ENCODE results near the gene KPNA5. TPM values are rescaled to one million over a fixed set of nuclear protein-coding genes. Genes with fewer than 3 reads are reported as not detected.
A peak's percentile ranks its signal among the peaks of the same experiment; 100 is the strongest.

The KPNA5 gene
- total RNA-seq, 1 donor from 2014 or later: 21.9 TPM

GRCh38 chr6:116766506-116767176 is 85.6 kb downstream of the KPNA5 start:
- Mint-ChIP-seq H3K27ac (ENCODE audit: unreplicated experiment) (no peak overlapping the region), H3K27me3 (ENCODE audit: unreplicated experiment) (peaks cover 10% of the 10 kb centered on the region), H3K4me3 (ENCODE audit: unreplicated experiment) (peak overlapping the region; percentile 91), H3K36me3 (ENCODE audit: unreplicated experiment) (no peaks in the 10 kb centered on the region), H3K4me1 (ENCODE audit: low read depth, unreplicated experiment) (peaks cover 2% of the 10 kb centered on the region), H3K9me3 (ENCODE audit: unreplicated experiment) (peaks cover 5% of the 10 kb centered on the region)
- no peak for TF ChIP-seq CTCF (IDR thresholded peaks at IDR 0.05; ENCODE audit: partially characterized antibody, unreplicated experiment)
- no peak for DNase-seq

GRCh38 chr6:116767715-116768114 is 86.7 kb downstream of the KPNA5 start:
- DNase-seq: no peak
- Mint-ChIP-seq H3K27ac (ENCODE audit: unreplicated experiment) (no peak overlapping the region), H3K9me3 (ENCODE audit: unreplicated experiment) (peaks cover 5% of the 10 kb centered on the region), H3K36me3 (ENCODE audit: unreplicated experiment) (no peaks in the 10 kb centered on the region), H3K27me3 (ENCODE audit: unreplicated experiment) (peaks cover 10% of the 10 kb centered on the region), H3K4me3 (ENCODE audit: unreplicated experiment) (no peak overlapping the region), H3K4me1 (ENCODE audit: low read depth, unreplicated experiment) (peaks cover 2% of the 10 kb centered on the region)
- no peak for TF ChIP-seq CTCF (IDR thresholded peaks at IDR 0.05; ENCODE audit: partially characterized antibody, unreplicated experiment)

DNA sequence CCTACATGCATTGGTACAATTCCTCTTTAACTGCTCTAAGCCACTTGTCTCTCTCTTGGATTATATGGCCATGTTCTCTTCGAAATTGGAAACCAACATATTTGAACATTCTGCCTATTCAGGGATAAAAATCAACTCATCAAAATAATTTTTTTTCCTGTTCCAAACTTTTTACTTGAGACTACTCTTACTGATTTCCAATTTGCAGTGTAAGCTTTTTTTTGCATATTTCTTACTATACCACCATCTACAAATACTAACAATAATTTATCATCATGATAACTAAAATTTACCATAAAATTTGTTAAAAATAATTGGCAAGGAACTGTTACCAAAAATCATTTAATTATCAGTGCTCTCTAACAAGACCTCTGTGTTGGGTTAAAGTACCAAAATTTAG is 91.4 kb downstream of the KPNA5 start:
- Mint-ChIP-seq H3K27ac (ENCODE audit: unreplicated experiment) (no peak overlapping the region), H3K4me1 (ENCODE audit: low read depth, unreplicated experiment) (no peaks in the 10 kb centered on the region), H3K9me3 (ENCODE audit: unreplicated experiment) (peaks cover 3% of the 10 kb centered on the region)

GRCh38 chr6:116773886-116774285 is 92.9 kb downstream of the KPNA5 start:
- no peak for TF ChIP-seq CTCF (IDR thresholded peaks at IDR 0.05; ENCODE audit: partially characterized antibody, unreplicated experiment)
- Mint-ChIP-seq H3K4me3 (ENCODE audit: unreplicated experiment) (no peak overlapping the region), H3K27me3 (ENCODE audit: unreplicated experiment) (no peaks in the 10 kb centered on the region), H3K27ac (ENCODE audit: unreplicated experiment) (no peak overlapping the region), H3K9me3 (ENCODE audit: unreplicated experiment) (peaks cover 3% of the 10 kb centered on the region), H3K36me3 (ENCODE audit: unreplicated experiment) (no peaks in the 10 kb centered on the region), H3K4me1 (ENCODE audit: low read depth, unreplicated experiment) (no peaks in the 10 kb centered on the region)
- DNase-seq: no peak

More for the DNA sequence above, 91.4 kb downstream of the KPNA5 start:
- DNase-seq: no peak
- Mint-ChIP-seq H3K27me3 (ENCODE audit: unreplicated experiment) (no peaks in the 10 kb centered on the region), H3K4me3 (ENCODE audit: unreplicated experiment) (no peak overlapping the region), H3K36me3 (ENCODE audit: unreplicated experiment) (no peaks in the 10 kb centered on the region)
- TF ChIP-seq CTCF (IDR thresholded peaks at IDR 0.05; ENCODE audit: partially characterized antibody, unreplicated experiment): no peak

- TF ChIP-seq CTCF (IDR thresholded peaks at IDR 0.05; ENCODE audit: partially characterized antibody, unreplicated experiment): peak; percentile 72
- DNase-seq: no peak
- no peaks in the 10 kb centered on the region for H3K9me3 Mint-ChIP-seq (ENCODE audit: unreplicated experiment)
- no peaks in the 10 kb centered on the region for H3K27me3 Mint-ChIP-seq (ENCODE audit: unreplicated experiment)
- no peaks in the 10 kb centered on the region for H3K4me1 Mint-ChIP-seq (ENCODE audit: low read depth, unreplicated experiment)
- H3K36me3 Mint-ChIP-seq (ENCODE audit: unreplicated experiment): no peaks in the 10 kb centered on the region
- no peak overlapping the region for H3K4me3 Mint-ChIP-seq (ENCODE audit: unreplicated experiment)
- H3K27ac Mint-ChIP-seq (ENCODE audit: unreplicated experiment): no peak overlapping the region
Measured at GRCh38 chr6:116779573-116780164, 98.7 kb downstream of the KPNA5 start.
